22Rv1 (cell line): ENCODE results near the gene DUOXA1.

ENCODE experiments used
- CTCF ChIP-seq: fragments of 450-650 bp; IDR thresholded peaks from 2 replicates; pipeline ENCODE4 v1.5.1; 2017; ENCODE audit warnings: mild to moderate bottlenecking
- ZFX ChIP-seq: fragments of 450-650 bp; IDR thresholded peaks from 2 replicates; pipeline ENCODE4 v1.6.1; 2017; ENCODE audit warnings: antibody characterized with exemption, borderline replicate concordance

- TF ChIP-seq CTCF (no peak), ZFX (no peak)
Measured at GRCh38 chr15:45084163-45084562, 45.5 kb downstream of the DUOXA1 start.
